GM21737 (cell line): ENCODE results near the gene PSD2.

Source experiments
- ATAC-seq: cut with Tn5 transposase; IDR thresholded peaks from one replicate; pipeline ENCODE4 v1.9.1; 2021; ENCODE audit warnings: mild to moderate bottlenecking, moderate library complexity; ENCODE audit not compliant: unreplicated experiment

PSD2 gene

DNA sequence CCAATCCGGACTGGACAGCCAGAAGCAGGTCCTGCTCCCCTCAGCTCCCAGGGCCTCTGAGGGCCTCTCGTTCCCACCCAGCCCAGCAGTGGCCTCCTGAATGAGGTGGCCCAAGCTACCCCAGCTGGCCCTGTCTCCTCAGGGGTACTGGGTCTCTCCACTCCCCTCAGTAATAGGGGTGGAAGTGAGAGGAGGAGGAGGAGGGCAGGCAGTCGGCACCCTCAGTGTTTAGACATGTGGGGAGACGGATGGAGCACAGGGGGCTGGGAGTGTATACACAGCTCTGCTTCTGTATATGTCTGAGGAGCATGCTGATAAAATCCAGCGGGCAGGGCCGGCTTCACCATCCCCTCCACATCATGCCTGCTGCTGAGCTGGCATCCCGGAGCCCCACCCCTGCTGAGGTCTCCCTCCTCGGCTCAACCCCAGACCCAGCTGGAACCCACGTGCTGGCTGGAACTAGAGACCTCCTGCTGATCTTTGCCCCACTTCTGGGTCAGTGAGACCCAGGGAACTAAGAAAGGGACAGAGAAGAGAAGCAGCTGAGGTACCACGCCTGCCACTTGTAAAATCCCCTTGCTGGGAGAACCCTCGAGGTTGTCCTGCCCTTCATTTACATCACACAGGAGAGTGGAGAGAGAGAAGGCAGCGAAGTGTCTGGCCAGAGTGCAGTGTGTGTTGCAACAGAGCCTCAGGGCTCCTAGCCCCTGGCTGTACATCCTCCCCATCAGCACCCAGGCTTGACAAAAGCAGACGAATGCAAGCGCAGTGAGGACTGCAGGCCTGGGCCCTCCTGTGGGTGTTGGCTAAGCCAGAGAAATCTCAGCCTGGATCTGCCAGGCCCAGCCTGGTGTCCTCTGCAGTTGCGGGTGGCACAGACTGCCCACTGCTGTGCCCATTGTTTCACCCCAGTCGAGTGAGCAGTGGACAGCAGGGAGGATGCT is 77.5 kb downstream of the PSD2 start:
- no peak for ATAC-seq

DNA sequence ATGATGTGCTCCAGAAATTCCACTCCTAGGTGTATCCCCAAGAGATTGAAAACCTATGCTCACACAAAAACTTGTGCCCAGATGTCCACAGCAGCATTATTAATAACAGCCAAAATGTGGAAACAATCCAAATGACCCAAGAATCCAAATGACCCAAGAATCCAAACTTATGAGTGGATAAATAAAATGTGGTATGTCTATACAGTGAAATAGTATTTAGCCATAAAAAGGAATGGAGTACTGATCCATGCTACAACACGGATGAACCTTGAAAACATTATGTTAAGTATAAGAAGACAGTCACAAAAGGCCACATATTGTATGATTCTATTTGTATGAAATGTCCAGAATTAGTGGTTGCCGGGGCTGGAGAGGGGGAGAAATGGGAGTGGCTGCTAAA is 80.3 kb downstream of the PSD2 start:
- ATAC-seq: no peak

DNA sequence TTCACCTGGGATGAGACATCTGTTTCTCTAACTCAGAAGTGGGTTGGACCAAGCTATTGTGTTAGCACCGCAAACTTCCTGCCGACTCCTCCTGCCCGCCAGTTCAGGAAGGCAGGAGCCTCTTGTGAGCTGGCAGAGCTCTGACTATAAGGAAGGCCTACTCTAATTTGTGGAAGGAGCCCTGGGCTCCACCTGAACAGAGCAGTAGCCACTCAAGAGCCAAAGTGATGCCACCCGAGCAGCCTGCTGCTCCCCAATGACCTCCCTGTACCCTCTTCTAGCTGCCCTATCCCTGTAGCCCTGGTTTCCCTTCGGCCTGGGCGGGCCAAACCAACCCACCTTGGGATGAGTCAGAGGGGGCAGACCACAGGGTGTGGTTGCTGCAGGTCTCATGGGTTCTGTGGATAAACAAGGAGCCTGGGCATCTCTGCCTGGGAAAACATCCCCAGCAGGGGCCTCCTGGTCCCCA is 81.6 kb downstream of the PSD2 start:
- ATAC-seq: no peak

DNA sequence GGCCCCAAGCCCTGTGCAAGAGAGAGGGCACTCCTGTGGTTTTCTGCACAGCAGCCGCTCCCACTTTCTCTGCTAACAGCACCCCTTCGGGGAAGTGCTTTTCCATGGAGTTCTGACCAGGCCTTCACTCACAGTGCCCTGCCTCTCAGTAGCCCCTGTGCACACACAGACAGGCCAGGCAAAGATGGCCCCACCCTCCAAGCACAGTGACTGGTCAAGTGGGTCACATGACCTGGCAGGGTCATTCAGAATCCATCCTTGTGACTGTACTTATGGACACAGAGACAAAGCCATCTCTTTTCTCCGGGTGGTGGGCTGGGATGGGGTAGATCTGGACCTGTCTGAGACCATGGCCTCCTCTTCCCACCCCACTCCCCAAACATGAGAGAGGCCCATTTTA is 82.5 kb downstream of the PSD2 start:
- ATAC-seq: no peak

DNA sequence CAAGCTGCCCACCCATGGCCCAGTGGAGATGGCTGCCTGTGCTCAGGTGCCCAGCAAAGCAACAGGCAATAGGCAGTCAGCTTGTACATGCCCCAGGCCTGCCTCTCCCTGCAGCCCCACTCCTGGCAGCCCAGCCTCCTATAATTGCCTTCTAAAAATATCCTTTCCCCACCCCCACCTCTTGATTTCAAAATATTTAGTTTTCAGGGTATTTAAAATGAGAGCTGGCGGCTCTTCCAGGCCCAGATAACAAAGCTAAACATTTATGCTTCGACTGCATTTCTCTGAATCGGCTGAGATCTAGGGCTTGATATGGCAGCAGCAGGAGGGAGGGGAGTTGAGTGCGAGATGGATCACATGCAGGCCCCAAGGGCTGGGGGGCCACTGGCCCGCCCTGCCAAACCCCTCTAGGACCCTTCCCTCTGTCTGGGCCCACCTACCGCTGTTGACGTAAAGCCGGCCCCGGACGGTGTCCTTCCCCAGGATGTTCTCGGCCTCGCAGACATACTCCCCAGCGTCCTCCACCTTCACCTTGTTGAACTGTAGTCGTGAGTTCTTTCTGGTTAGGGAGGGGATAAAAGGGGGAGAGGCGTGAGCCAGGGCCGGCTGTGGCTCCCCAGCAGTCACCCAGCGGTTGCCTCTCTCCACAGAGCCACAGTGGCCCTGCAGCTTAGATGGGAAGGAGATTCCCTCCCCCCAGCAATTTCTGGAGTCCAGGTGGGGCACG is 85.0 kb downstream of the PSD2 start:
- no peak for ATAC-seq

DNA sequence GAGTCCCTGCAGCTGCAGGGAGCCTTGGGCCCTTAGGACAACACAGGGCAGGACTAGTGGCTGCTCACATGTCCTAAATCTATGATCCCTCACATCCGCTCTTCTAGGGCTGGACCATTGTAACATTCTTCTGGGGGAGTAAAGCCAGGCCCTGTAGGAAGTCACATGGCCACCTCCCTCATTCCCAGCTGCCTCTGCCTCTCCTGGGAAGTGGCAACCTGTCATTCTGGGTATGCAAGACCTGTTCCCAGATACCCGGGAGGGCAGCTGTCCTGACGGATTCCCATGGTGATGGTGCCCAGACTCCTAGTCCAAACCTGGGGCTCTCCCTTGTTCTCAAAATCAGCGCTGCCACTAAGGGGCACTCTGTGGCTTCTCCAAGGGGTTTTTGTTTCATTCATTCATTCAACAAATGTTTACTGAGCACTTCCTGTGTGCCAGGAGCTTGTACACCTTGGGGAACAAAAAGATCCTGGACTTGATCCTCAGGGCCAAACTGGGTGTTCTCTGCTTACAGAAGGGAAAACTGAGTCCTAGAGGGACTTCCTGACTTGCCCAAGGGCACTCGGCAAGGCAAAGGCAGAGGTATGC is 85.6 kb downstream of the PSD2 start:
- ATAC-seq: no peak

DNA sequence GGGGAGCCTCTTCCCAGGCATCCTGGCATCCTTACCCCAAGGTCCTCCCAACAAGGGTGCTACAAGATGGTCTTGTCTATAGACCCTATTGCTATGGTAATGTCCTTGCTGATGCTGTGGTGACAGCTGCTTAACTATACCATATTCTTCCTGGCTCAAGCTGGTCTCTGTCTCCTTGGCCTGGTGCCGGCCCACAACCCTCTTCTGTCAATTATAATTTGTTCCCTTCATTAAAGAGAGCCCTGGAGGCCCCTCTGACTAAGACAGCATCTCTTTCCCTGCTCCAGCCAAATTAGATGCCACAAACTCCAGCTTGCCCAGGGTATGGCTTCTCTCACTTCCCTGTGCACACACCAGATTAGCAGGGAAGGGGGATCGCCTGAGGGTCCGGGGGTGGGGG is 86.7 kb downstream of the PSD2 start:
- ATAC-seq: no peak

DNA sequence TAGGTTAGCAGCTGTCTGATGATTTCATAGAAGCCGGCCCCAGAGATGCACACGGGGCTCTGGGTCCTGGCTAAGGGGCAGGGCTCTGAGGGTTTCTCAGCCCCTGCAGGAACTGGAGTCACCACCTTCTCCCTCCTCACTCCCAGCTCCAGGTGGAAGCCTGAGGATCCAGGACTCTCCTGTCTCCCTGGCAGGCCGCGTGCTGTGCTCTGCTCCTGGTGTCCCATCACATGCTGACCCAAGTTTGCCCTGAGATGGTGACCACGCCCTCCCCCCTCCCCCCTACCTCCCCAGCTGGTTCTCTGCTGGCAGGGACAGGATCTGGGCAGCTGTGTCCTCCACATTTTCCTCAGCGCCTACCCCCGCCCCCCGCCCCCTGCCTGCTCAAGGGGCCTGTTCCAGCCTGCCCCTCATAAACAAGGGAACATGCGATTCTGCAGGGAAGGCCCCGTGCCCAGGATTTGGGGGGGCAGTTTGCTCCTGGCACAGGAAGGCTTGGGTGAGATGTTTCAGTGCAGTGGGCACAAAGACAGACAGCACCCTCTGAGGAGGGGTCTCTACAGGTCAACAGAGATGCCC is 87.4 kb downstream of the PSD2 start:
- ATAC-seq: no peak

DNA sequence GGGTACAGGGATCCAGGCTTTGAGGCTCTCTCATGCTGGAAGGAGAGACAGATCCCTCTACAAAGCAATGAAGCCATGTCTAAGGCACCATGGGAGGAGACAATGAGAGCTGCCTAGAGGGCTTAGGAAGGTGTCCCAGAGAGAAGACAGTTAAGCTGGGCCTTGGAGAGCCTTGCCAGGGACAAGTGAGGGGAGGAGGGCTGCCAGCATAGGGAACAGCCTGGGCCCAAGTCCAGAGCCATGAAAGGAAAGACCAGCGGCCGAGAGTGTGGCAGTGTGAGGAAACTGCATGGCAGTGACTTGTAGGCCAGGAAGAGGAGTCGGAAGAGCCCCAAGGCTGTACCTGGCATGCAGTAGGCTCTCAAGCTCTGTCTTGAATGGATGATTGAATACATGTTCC is 88.5 kb downstream of the PSD2 start:
- no peak for ATAC-seq

DNA sequence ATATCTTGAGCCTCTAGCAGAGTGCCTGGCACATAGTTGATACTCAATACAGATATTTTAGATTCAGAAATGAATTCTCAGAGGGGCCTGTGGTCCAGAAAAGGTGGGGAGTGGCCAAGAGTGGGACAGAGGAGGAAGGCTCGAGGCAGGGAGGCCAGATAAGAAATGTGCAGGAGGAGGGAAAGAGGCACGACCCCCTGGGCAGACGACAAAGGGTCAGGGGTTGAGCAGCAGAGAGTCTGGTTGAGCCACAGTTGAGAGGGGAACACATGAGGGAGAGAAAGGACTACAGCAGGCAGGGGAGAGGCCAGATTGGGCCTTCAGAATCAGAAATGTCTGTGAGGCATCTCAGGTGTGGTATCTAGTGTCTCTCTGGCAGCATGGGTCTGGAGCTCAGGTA is 89.1 kb downstream of the PSD2 start:
- no peak for ATAC-seq

DNA sequence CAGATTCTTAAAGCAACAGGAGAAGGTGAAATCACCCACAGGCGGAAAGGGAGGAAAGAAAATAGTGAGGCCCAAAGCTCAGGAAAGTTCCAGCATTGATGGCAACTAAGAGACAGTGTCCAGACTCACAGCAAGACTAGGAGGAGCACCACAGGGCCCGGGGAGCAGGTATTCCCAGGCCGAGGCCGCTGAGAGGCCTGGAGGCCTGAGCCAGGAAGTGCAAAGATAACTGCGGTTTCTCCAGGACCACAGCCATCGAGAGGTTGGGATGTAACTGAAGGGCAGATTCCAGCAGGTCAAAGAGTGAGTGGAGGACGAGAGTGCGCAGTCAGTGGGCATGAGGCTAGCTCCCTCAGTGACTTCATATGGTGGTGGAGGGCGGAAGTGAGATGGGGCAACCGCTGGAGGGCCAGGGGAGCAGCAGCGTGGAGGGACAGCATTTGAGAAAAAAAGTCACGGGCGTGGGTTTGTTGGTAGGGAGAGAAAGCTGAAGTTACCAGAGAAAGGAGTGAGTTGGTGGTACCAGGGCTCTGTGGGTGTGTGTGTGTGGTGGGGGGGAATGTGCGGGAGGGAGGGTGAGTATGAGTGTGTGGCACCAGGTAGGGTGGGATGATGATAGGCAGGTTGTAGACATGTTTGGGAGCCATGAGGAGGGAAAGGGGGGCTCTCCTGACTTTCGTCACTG is 89.7 kb downstream of the PSD2 start:
- no peak for ATAC-seq

DNA sequence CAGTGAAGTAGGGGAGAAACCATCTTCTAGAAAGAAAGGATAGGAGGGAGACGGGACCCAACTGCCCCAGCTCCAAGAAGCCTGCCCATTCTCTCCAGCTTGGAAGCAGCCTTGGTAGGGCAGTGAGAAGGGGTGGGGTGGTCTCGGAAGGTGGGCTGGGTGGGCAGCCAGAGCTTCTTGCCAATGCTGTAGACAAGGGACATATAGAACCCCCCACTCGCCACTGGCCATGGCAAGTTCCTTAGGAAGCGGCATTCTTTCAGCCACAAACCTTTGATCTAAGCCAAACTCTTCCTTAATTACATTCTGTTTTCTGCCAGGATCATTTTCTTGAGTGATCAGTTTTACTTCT is 90.2 kb downstream of the PSD2 start:
- ATAC-seq: no peak

DNA sequence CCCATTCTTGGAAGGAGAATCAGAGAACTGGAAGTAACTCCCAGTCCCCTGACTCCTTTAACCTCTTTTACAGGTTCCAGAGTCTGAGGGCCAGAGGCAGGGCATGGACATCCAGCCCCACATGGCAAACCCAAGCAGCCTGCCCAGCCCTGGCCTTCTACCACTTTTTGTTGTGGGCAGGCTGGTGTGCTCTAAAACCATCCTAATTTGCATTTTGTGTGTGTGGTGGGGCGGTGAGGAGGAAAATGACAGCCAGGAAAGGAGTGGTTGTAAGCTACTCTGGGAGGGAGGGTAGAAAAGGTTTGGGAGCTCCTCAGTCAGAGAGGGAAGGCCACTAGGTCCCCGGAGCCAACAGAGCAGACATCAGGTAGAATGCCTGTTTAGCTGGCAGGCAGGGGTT is 90.6 kb downstream of the PSD2 start:
- no peak for ATAC-seq

DNA sequence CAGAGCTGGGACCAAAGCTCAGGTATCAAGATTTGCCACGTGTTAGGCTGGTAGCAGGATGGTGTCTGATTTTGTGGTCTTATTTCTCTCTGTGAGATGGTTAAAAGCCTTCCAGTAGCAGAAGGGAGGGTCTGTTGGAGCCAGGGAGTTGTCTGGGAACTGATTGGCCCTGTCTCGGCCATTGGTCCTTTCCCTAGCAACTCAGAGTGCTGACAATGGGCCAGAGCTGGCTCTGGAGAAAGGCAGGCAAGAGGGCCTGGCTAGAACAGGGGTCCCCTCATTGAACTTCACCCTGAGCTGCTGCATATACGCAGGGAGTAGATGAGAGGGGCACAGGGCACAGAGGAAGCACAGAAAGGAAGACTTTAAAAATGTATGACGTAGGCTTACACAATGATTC is 92.8 kb downstream of the PSD2 start:
- ATAC-seq: no peak

DNA sequence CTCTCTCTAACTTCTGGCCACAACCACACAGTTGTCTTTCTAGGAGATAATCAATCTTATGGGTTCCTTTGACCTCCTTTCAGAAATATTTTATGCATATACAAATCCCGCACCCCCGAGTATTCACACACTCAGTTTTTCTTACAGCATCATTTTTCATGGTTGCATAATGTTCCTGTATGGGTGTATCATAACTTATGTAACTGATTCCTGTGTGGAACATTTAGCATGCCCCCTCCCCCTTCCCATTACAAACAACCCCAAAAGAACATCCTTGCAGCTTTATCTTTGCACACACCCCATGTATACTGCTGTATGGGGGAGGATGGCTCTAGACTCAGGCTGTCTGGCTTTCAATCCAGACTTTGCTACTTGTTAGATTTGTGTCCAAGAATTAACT is 93.8 kb downstream of the PSD2 start:
- no peak for ATAC-seq

DNA sequence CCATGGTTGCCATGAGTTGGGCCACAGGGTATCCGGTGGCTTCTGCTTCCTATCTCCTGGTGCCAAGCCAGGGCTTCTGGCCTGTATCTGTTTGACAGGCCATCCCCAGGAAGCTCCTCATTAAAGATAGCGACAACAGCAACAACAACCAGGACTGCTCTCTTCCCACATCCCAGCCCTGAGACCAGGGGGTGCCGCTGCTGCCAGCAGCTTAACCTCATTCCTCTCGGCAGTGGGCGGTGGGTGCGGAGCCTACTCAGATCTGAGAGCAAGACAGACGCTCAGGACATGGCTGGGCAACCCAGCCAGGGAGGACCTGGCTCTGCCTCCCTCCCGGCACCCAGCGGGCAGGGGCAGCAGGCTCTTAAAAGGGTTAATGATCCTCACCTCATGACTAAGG is 98.3 kb downstream of the PSD2 start:
- ATAC-seq: no peak
